Kidney glomerular epithelial cell (primary cell): ENCODE results near the gene TSR1.

Source experiments
- DNase-seq: peaks from one replicate; lab custom pipeline; 2025; lab: John Stamatoyannopoulos, UW

Gene TSR1

DNA sequence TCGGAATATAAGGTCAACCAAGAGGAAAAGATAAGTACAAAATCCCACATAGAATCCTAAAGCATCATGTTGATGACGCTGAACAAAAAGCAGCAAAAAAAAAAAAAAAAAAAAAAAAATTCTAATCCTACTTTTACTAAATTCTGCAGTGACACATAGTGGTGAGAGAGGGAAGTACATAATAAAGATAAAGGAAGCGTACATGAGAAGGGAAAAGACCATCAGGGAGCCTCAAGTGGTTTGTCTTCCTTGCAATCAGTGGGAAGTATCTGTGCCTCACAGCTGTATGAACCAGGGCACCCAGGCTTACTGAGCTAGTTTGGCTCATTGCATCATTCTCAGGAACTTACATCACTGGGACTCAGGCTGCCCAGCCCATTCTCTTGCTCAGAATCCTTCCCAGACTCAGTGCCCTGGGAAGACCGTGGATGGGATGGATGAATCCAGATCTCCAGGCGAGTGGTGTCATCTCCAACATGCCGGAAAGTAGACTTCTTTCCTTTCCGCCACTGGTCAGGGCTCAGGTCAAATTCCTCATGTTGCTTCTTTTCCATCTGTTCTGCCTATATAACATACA lies 53.9 kb downstream of the TSR1 start:
- DNase-seq, result peak; percentile 50

DNA sequence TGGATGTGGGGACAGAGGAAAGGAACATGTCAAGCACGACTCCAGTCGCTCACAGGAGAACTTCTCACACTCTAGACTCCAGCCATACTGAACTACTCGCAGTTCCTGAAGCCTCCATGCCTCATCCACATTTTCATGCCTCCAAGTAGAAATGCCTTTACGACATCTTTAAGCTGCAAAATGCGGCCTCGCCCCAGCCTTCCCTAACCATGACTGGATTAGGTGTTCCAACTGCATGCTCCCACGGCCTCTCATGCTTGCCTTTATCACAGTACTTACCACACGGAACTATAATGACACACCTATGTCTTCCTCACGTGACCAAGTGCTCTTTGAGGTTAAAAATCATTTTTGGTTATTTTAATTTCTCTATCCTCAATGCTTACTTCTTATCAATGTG lies 56.5 kb downstream of the TSR1 start:
- no peak for DNase-seq

DNA sequence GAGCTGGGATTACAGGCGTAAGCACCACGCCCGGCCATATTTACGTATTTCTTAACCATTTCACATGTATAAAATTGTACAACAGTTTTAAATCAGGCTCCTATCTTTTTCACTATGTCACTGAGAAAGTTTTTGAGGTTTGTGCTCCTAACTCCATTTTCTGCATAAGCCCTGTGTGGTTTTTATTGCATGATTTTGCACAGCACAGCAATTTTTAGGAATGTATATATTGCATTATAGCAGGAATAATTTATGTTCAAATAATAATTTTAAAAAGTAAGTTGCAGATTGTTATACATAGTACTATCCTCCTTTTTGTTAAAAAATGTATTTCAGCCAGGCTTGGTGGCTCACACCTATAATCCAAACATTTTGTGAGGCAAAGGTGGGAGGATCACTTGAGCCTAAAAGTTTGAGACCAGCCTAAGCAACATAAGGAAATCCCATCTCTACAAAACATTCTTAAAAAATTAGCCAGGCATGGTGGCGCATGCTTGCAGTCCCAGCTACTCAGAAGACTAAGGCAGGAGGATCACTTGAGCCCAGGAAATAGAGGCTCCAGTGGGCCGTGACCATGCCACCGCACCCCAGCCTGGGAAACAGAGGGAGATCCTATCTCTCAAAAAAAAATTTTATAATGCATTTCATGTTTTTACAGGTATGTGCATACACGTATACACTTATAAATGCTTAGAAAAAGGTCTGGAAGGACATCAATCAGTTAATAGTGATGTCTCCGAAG lies 58.7 kb downstream of the TSR1 start:
- no peak for DNase-seq

DNA sequence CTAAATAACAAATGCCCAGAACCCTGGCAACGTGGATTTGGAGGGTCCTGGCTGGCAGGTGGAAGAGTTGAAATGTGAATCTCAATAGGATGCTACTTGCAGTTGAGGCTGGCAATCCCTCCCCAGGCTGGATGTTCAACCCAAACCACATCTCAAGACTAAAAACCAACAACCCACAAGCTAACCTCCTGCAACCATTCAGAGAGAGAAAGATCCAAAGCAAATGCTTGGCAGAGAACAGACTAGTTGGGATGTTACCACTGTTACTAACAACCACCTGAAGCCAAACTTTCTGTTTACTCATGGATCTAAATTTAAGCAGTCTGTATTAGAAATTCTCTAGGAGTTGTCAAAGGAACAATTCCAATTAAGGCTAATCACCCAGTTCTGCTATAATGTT lies 60.5 kb downstream of the TSR1 start:
- no peak for DNase-seq

DNA sequence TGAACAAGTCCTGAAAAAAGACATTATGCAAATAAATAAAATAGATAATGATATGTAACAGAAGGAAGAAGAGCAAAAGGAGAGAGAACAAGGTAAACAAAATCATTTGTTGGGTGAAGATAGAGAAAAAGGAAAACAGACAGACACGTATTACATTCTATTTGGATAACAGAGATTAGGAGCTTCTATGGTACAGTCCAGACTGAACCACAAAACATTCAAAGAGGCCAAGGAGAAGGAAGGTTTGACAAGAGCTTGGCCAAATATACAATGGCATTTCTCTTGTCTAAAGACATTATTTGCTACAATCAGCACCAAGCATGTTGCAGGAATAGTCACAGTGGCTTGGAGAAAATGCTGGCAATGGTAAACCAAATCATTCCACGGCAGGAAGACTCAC lies 61.8 kb downstream of the TSR1 start:
- DNase-seq, result no peak
